AG10803 (cell line): ENCODE data around the gene MAN2C1.

Experiments used
- DNase-seq: peaks from one replicate; pipeline ENCODE4 v3.0.0; 2010; ENCODE audit warnings: low read depth
- H3K4me3 ChIP-seq: 2 replicates; pipeline ENCODE4 v1.5.1; 2011; ENCODE audit warnings: mild to moderate bottlenecking, low read length, control low read depth
- TF ChIP-seq, protein P1 (sequence below): conservative IDR thresholded peaks from 2 replicates; pipeline ENCODE4 v1.5.1; 2011; ENCODE audit warnings: mild to moderate bottlenecking, low read length, control low read depth, inconsistent platforms

MAN2C1 gene

DNA sequence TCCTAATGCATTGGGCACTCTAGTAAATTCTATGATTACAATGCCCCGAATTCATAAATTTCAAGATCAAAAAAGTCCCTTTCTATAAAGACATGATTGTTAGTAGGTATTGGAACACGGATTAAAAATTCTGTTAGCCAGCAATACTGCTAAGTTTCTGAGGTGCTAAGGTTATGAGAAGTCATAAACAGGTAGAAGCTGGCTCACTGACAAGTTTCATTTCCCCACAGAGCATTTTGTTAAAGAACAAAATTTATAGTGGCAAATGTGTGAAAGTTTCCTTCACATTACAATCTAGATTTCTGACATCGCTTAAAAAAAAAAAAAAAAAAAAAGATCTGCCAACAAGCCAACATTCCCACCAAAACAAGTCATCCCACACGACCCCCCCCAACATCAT is 12.4 kb upstream of the MAN2C1 start:
- TF ChIP-seq, protein P1, sequence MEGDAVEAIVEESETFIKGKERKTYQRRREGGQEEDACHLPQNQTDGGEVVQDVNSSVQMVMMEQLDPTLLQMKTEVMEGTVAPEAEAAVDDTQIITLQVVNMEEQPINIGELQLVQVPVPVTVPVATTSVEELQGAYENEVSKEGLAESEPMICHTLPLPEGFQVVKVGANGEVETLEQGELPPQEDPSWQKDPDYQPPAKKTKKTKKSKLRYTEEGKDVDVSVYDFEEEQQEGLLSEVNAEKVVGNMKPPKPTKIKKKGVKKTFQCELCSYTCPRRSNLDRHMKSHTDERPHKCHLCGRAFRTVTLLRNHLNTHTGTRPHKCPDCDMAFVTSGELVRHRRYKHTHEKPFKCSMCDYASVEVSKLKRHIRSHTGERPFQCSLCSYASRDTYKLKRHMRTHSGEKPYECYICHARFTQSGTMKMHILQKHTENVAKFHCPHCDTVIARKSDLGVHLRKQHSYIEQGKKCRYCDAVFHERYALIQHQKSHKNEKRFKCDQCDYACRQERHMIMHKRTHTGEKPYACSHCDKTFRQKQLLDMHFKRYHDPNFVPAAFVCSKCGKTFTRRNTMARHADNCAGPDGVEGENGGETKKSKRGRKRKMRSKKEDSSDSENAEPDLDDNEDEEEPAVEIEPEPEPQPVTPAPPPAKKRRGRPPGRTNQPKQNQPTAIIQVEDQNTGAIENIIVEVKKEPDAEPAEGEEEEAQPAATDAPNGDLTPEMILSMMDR, result no peak

DNA sequence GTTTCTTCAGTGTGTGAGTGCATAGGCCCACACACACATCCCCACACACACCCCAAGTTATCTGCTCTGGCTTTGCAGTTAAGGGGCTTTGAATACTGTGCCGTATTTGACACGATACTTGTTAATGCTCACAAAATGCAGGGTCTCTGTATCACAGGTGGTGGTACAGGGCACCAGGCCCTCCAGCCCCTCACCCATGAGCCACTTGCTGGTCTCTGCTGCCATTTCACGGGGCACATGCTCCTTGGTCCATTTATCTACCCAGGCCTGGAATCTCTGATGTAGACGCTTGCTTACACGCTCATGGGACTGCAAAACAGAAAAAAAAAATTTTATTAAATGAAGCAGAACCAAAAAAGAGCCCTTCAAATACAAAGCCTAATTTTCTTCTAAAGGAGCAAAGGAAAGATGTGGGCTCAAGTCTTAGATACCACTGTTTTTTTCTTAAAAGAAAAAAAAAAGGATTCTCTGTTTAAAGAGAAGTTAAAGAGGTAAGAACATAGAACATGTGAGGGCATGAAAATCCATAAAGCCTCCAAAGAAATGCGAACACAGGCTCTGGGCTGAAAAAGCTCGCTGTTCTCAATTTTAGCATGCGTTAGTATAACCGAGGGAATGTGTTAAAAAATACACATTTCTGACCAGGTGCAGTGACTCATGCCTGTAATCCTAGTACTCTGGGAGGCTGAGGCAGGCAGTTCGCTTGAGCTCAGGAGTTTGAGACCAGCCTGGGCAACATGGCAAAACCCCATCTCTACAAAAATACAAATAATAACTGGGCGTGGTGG is 3.7 kb upstream of the MAN2C1 start:
- no peak for DNase-seq
- TF ChIP-seq, protein P1, result no peak
- H3K4me3 ChIP-seq, result no peak overlapping the region

More for the DNA sequence above, 12.4 kb upstream of the MAN2C1 start:
- no peak for DNase-seq
- no peak overlapping the region for H3K4me3 ChIP-seq

DNA sequence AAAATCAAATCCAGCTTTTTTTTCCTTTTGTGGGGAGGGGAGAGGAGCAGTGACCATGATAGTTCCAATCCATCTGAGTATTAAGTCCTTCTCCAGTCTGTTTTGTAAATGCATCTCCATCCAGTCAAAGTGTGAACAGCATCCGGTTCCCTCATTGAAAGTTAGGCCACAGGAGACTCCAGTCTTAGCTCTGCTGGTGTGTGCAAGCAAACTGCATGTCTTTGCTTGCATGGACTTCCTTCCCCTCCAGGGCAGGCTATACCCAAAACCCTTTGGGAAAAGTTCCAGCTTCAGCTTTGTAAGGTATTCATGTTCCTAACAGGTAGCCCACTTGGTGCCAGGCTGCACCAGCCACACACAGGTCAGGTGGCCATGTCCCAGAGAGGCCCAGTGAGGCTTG is 3.1 kb upstream of the MAN2C1 start:
- no peak overlapping the region for H3K4me3 ChIP-seq
- no peak for DNase-seq
- TF ChIP-seq, protein P1, result no peak

DNA sequence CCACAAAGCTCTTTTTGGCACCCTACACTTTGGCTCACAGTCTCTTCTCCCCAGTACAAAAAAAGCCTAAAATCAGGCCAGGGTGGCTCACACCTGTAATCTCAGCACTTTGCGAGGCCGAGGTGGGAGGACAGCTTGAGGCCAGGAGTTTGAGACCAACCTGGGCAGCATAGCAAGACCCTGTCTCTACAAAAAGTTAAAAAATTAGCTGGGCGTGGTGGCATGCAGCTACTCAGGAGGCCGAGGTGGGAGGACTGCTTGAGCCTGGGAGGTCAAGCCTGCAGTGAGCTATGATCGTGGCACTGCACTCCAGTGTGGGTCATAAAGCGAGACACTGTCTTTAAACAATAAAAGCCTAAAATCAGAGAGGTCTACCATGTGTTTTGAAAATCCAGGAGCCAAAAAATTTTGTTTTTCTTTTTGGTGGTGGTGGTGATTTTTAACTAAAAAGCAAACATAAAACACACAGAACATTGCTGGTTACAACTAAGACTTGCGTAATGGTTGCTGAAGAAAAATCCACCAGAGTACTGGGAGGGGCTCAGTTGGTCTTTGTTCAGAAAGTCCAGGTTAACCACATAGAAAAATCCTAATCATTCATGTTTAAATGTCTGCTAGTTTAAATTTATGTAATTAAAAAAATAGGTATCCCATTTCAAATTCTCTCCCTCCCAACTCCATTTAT is 1.6 kb upstream of the MAN2C1 start:
- no peak for DNase-seq
- TF ChIP-seq, protein P1, result no peak
- no peak overlapping the region for H3K4me3 ChIP-seq

DNA sequence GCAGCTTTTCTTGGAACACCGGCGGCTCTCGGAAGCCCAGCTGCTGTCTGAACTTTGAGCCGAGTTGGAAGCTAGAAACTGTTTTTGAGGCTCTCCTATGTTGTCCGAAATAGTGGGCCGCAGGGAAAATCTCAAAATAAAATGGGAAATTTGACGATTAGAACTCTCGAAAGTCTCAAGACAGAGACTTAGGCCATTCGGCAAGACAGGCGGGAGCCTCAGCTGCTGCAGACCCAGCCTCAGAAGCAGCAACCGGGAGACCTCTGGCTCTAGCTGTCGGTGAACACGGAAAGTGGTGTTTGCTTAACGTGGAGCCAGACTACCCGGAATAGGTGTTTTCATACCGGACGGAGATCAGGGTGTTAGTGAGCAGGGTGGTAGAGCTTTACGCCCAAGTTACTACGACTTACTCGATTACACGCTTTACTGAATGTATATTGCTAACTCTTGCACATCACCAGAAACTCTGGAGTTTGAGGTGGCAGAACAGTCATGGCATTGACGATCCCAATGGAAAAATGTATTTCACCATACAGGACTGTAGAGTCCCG is 357 bp upstream of the MAN2C1 start:
- DNase-seq, result peak; percentile 13
- TF ChIP-seq, protein P1, result no peak
- peak overlapping the region; percentile 85 for H3K4me3 ChIP-seq

DNA sequence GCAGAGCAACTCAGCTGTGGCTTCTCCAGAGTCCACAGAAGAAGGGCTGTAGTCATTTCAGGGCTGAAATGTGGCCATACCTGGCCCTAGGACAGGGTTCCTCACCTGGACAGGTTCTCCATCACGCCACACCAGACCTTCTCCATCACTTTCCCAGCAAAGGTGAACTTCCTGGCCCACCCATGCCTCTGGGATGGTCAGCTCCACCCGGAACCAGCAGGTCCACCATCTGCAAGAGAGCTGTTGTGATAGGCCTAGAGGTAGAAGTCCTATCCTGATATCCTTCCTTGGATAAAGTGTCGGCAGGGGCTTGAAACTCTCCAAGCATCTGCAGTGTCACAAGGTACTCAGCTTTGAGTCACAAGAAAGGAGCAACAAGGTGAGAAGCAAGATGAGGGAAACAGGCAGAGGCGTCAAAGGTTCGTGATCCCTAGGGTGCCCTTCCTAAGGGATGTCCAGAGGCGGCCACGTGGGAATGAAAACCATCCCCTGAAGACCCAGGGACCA is 948 bp downstream of the MAN2C1 start:
- TF ChIP-seq, protein P1, result no peak
- peak overlapping the region; percentile 85 for H3K4me3 ChIP-seq
- no peak for DNase-seq
